Measurements from ENCODE around the gene USP3. TPM values are rescaled to one million over a fixed set of nuclear protein-coding genes. Genes with fewer than 3 reads are reported as not detected.
A peak's percentile ranks its signal among the peaks of the same experiment; 100 is the strongest.

Gene USP3
- total and polyA plus RNA-seq, 10 of the 15 experiments (the other 5 are each of a cell fraction or from before 2014, with no cell fraction given), result 23.8 to 64.5 (median 50.3) TPM

DNA sequence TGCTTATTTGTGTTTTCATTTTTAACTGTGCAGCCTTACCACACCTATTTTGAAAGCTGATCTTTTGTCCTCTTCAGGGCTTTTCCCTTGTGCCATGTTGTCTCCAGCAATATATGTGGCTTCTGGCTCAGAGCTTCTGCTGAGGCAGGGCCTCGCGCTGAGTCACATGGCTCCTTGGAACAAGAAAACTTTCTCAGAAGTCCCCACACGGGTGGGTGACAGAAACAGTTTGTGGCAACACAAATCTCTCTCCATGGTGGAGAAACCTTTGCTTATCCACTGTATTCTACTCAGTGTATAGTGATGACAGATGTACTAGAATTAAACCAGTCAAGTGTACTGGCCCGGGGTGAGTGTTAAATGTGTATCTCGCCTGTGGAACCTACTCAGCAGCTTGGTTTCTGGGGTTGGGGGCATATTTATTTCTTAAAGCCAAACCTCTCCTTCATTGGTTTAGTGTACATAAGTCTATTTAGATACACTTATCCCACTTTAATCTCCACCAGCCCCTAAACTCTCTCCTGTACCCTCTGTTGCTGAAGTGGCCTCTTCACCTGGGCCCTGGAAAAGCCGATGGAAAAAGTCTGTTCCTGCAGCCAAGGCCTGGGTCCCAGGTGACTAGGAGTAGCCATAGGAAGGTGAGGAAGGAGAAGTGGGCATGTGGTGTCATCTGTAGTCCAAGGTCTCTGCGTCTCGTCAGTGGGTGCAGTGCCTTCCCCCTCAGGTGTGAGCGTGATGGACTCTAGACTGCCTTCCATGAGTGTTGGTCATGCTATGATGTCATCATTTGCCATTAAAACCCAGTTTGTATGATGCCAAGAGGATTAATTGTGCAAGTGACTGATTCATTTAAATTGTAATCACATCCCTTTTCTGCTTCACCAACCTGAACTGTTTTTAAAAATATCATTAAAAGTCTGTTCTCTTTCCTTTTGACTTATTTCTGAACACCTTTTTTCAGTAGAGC, 89.6 kb downstream of the USP3 start (continued):
- TF ChIP-seq, protein P1, sequence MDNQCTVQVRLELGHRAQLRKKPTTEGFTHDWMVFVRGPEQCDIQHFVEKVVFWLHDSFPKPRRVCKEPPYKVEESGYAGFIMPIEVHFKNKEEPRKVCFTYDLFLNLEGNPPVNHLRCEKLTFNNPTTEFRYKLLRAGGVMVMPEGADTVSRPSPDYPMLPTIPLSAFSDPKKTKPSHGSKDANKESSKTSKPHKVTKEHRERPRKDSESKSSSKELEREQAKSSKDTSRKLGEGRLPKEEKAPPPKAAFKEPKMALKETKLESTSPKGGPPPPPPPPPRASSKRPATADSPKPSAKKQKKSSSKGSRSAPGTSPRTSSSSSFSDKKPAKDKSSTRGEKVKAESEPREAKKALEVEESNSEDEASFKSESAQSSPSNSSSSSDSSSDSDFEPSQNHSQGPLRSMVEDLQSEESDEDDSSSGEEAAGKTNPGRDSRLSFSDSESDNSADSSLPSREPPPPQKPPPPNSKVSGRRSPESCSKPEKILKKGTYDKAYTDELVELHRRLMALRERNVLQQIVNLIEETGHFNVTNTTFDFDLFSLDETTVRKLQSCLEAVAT (IDR thresholded peaks at IDR 0.05), result no peak
- TF ChIP-seq NFYA (IDR thresholded peaks at IDR 0.05; ENCODE audit: borderline replicate concordance, low read depth, low read length), result no peak
- no peak for TF ChIP-seq YBX1 (IDR thresholded peaks at IDR 0.05)
- no peak for TF ChIP-seq STAT1 (conservative IDR thresholded peaks at IDR 0.05)
- no peak for TF ChIP-seq CBX3 (IDR thresholded peaks at IDR 0.05; ENCODE audit: borderline replicate concordance, low read depth)
- TF ChIP-seq, protein P2, sequence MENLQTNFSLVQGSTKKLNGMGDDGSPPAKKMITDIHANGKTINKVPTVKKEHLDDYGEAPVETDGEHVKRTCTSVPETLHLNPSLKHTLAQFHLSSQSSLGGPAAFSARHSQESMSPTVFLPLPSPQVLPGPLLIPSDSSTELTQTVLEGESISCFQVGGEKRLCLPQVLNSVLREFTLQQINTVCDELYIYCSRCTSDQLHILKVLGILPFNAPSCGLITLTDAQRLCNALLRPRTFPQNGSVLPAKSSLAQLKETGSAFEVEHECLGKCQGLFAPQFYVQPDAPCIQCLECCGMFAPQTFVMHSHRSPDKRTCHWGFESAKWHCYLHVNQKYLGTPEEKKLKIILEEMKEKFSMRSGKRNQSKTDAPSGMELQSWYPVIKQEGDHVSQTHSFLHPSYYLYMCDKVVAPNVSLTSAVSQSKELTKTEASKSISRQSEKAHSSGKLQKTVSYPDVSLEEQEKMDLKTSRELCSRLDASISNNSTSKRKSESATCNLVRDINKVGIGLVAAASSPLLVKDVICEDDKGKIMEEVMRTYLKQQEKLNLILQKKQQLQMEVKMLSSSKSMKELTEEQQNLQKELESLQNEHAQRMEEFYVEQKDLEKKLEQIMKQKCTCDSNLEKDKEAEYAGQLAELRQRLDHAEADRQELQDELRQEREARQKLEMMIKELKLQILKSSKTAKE (IDR thresholded peaks at IDR 0.05; ENCODE audit: low read depth, poor library complexity, severe bottlenecking), result no peak
- TF ChIP-seq IKZF2 (IDR thresholded peaks at IDR 0.05), result no peak
- no peak for TF ChIP-seq RAD21 (IDR thresholded peaks at IDR 0.05; ENCODE audit: insufficient read depth, low read depth, low read length)
- no peak for TF ChIP-seq SMAD1 (IDR thresholded peaks at IDR 0.05; ENCODE audit: low read depth, partially characterized antibody)
- peak; percentile 51; the same call in 1 of the 2 replicates for TF ChIP-seq JUNB (IDR thresholded peaks at IDR 0.05)
- no peak for TF ChIP-seq RBBP5 (conservative IDR thresholded peaks at IDR 0.05)
- no peak for TF ChIP-seq NFYB (IDR thresholded peaks at IDR 0.05; ENCODE audit: insufficient read depth, low read depth, low read length)
- TF ChIP-seq, protein P3, sequence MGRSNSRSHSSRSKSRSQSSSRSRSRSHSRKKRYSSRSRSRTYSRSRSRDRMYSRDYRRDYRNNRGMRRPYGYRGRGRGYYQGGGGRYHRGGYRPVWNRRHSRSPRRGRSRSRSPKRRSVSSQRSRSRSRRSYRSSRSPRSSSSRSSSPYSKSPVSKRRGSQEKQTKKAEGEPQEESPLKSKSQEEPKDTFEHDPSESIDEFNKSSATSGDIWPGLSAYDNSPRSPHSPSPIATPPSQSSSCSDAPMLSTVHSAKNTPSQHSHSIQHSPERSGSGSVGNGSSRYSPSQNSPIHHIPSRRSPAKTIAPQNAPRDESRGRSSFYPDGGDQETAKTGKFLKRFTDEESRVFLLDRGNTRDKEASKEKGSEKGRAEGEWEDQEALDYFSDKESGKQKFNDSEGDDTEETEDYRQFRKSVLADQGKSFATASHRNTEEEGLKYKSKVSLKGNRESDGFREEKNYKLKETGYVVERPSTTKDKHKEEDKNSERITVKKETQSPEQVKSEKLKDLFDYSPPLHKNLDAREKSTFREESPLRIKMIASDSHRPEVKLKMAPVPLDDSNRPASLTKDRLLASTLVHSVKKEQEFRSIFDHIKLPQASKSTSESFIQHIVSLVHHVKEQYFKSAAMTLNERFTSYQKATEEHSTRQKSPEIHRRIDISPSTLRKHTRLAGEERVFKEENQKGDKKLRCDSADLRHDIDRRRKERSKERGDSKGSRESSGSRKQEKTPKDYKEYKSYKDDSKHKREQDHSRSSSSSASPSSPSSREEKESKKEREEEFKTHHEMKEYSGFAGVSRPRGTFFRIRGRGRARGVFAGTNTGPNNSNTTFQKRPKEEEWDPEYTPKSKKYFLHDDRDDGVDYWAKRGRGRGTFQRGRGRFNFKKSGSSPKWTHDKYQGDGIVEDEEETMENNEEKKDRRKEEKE (IDR thresholded peaks at IDR 0.05), result no peak
